Left ventricle myocardium inferior (tissue), 1 donor: ENCODE data around the gene RGS17. TPM values are rescaled to one million over a fixed set of nuclear protein-coding genes. Genes with fewer than 3 reads are reported as not detected.

ENCODE experiments used
- DNase-seq: peaks from one replicate; pipeline ENCODE4 v3.0.0-alpha.2; 2020
- H3K27ac ChIP-seq: fragments of 200-600 bp; replicated peaks from 2 replicates; pipeline ENCODE4 v1.8.0; 2021
- H3K27me3 ChIP-seq: fragments of 200-600 bp; 2 replicates; pipeline ENCODE4 v1.8.0; 2021; ENCODE audit warnings: low read depth
- H3K36me3 ChIP-seq: fragments of 200-600 bp; 2 replicates; pipeline ENCODE4 v1.8.0; 2021
- H3K4me1 ChIP-seq: fragments of 200-600 bp; 2 replicates; pipeline ENCODE4 v1.8.0; 2021
- H3K4me3 ChIP-seq: fragments of 200-600 bp; 2 replicates; pipeline ENCODE4 v1.8.0; 2021; ENCODE audit warnings: mild to moderate bottlenecking, moderate library complexity
- H3K9me3 ChIP-seq: fragments of 200-600 bp; replicated peaks from 2 replicates; pipeline ENCODE4 v1.8.0; 2021
- CTCF ChIP-seq: fragments of 200-600 bp; IDR thresholded peaks from 2 replicates; pipeline ENCODE4 v1.8.0; 2021; ENCODE audit warnings: antibody characterized with exemption, mild to moderate bottlenecking, borderline replicate concordance
- intact Hi-C: fragments of 100-400 bp; cut with micrococcal nuclease; formaldehyde crosslinking; loops from one replicate; pipeline ENCODE4 v1.11.0; 2022
- total RNA-seq: library from RNA; stranded (reverse); fragmentation: NEBNext Ultra II Directional; extraction: Animal tissue kit (Norgen Biotek cat#: 25700); gene quantifications from one replicate; pipeline ENCODE4 v1.2.1, GENCODE V29; 2021
- donor health status: DM: no; HTN: yes; CAD: no; lungs with severe emphysema.

Gene RGS17
- total RNA-seq, 1 donor from 2014 or later: 0.16 TPM

- Histone ChIP-seq H3K9me3 (no peaks in the 10 kb centered on the region), H3K4me1 (peaks cover 17% of the 10 kb centered on the region), H3K27me3 (no peaks in the 10 kb centered on the region), H3K36me3 (no peaks in the 10 kb centered on the region), H3K4me3 (no peak overlapping the region), H3K27ac (no peak overlapping the region)
- TF ChIP-seq CTCF: no peak
- no peak for DNase-seq
- intact Hi-C loops: no loop called here
Measured at GRCh38 chr6:153099636-153100035, 31.4 kb downstream of the RGS17 start.

GRCh38 chr6:153096792-153097191, 34.3 kb downstream of the RGS17 start:
- Histone ChIP-seq H3K27me3 (no peaks in the 10 kb centered on the region), H3K4me3 (no peak overlapping the region), H3K36me3 (no peaks in the 10 kb centered on the region), H3K9me3 (no peaks in the 10 kb centered on the region), H3K27ac (no peak overlapping the region), H3K4me1 (no peaks in the 10 kb centered on the region)
- no peak for DNase-seq
- no peak for TF ChIP-seq CTCF
- intact Hi-C loops: no loop called here

GRCh38 chr6:153096031-153096430, 35.1 kb downstream of the RGS17 start:
- intact Hi-C loops: no loop called here
- Histone ChIP-seq H3K4me1 (no peaks in the 10 kb centered on the region), H3K27ac (no peak overlapping the region), H3K27me3 (no peaks in the 10 kb centered on the region), H3K4me3 (no peak overlapping the region), H3K9me3 (no peaks in the 10 kb centered on the region), H3K36me3 (no peaks in the 10 kb centered on the region)
- TF ChIP-seq CTCF: no peak
- no peak for DNase-seq

GRCh38 chr6:153092082-153093013, 38.7 kb downstream of the RGS17 start:
- no peak for DNase-seq
- no peak for TF ChIP-seq CTCF
- intact Hi-C loops: no loop called here
- Histone ChIP-seq H3K36me3 (no peaks in the 10 kb centered on the region), H3K27me3 (no peaks in the 10 kb centered on the region), H3K4me3 (no peak overlapping the region), H3K9me3 (no peaks in the 10 kb centered on the region), H3K4me1 (no peaks in the 10 kb centered on the region), H3K27ac (no peak overlapping the region)

GRCh38 chr6:153090241-153090930, 40.7 kb downstream of the RGS17 start:
- intact Hi-C loops: no loop called here
- TF ChIP-seq CTCF: no peak

More at GRCh38 chr6:153090241-153090930, 40.7 kb downstream of the RGS17 start:
- no peaks in the 10 kb centered on the region for H3K9me3 ChIP-seq
- H3K4me1 ChIP-seq: no peaks in the 10 kb centered on the region
- no peak overlapping the region for H3K4me3 ChIP-seq
- H3K27me3 ChIP-seq: no peaks in the 10 kb centered on the region
- no peak for DNase-seq
- H3K27ac ChIP-seq: no peak overlapping the region
- no peaks in the 10 kb centered on the region for H3K36me3 ChIP-seq
